ENCODE results near the gene RNH1.

GRCh38 chr11:515131-515530 is 8.1 kb upstream of the RNH1 start:
- TF ChIP-seq POLR2A (IDR thresholded peaks at IDR 0.05; ENCODE audit: low read depth, low read length) (no peak), SPI1 (IDR thresholded peaks at IDR 0.05; ENCODE audit: low read depth, low read length) (no peak), TAF1 (IDR thresholded peaks at IDR 0.05; ENCODE audit: low read depth, low read length) (no peak)
